ENCODE data around the gene ELMO1. TPM values are rescaled to one million over a fixed set of nuclear protein-coding genes. Genes with fewer than 3 reads are reported as not detected.

ELMO1 gene
- total and polyA plus RNA-seq, 11 donors: 6.9 to 38.6 (median 14.7) TPM

- no peaks in the 10 kb centered on the region for H3K27me3 ChIP-seq
- no peaks in the 10 kb centered on the region for H3K9me3 ChIP-seq
- TF ChIP-seq CTCF (IDR thresholded peaks at IDR 0.05) (no peak), POLR2A (IDR thresholded peaks at IDR 0.05) (no peak)
- no peak for ATAC-seq
- intact Hi-C loops (cut with DNase I): loop anchor here in 3 of 10 donors (5.0 to 10.0 kb wide), 6 partner anchors 72 to 292 kb away; partner anchors contain the start of gene ELMO1 (in 3 of the 3)
- H3K4me3 ChIP-seq: no peak overlapping the region
- DNase-seq: no peak
- H3K4me1 ChIP-seq: peaks cover 4 to 50% (median 38%) of the 10 kb centered on the region in 12 donors
- peak overlapping the region in 4 of 12 donors; percentile 5 to 52 (median 36) for H3K27ac ChIP-seq
- peaks cover 0 to 50% (median 0%) of the 10 kb centered on the region in 9 donors for H3K36me3 ChIP-seq
- 37 to 54% (median 45%) methylated on average over 8 of the region's 8 CpGs for WGBS, 4 donors
Measured at GRCh38 chr7:37212556-37212955, 236.1 kb downstream of the ELMO1 start.

- intact Hi-C loops (cut with DNase I): loop anchor here in 3 of 10 donors (5.0 to 10.0 kb wide), 6 partner anchors 73 to 293 kb away; partner anchors contain the start of gene ELMO1 (in 3 of the 3)
- no peak for DNase-seq
- peak overlapping the region in 11 of 12 donors; percentile 0 to 71 (median 45) for H3K27ac ChIP-seq
Measured at GRCh38 chr7:37212051-37212450, 236.6 kb downstream of the ELMO1 start.

GRCh38 chr7:37211097-37211880 is 237.4 kb downstream of the ELMO1 start:
- Histone ChIP-seq H3K27me3 (no peaks in the 10 kb centered on the region), H3K9me3 (no peaks in the 10 kb centered on the region), H3K36me3 (peaks cover 0 to 61% (median 0%) of the 10 kb centered on the region in 9 donors), H3K27ac (peak overlapping the region in 10 of 12 donors; percentile 0 to 71 (median 48)), H3K4me1 (peaks cover 0 to 42% (median 28%) of the 10 kb centered on the region in 12 donors), H3K4me3 (no peak overlapping the region)
- intact Hi-C loops (cut with DNase I): loop anchor here in 3 of 10 donors (5.0 to 10.0 kb wide), 6 partner anchors 74 to 294 kb away; partner anchors contain the start of gene ELMO1 (in 3 of the 3)
- ATAC-seq: peak; percentile 52 to 88 (median 83)
- no peak for TF ChIP-seq CTCF (IDR thresholded peaks at IDR 0.05)
- no peak for TF ChIP-seq POLR2A (IDR thresholded peaks at IDR 0.05)
- DNase-seq: peak in 4 of 5 donors; percentile 54 to 64 (median 56)
- WGBS, 4 donors: 49 to 70% (median 68%) methylated on average over 16 of the region's 16 CpGs

More at GRCh38 chr7:37212051-37212450, 236.6 kb downstream of the ELMO1 start:
- H3K4me1 ChIP-seq: peaks cover 4 to 49% (median 36%) of the 10 kb centered on the region in 12 donors
- peaks cover 0 to 55% (median 0%) of the 10 kb centered on the region in 9 donors for H3K36me3 ChIP-seq
- no peaks in the 10 kb centered on the region for H3K27me3 ChIP-seq
- H3K9me3 ChIP-seq: no peaks in the 10 kb centered on the region
- no peak overlapping the region for H3K4me3 ChIP-seq
- ATAC-seq: no peak
- TF ChIP-seq CTCF (IDR thresholded peaks at IDR 0.05) (no peak), POLR2A (IDR thresholded peaks at IDR 0.05) (no peak)

- Histone ChIP-seq H3K27ac (peak overlapping the region; percentile 6 to 75 (median 56)), H3K4me1 (peaks cover 0 to 33% (median 22%) of the 10 kb centered on the region in 12 donors), H3K27me3 (no peaks in the 10 kb centered on the region), H3K36me3 (peaks cover 0 to 69% (median 4%) of the 10 kb centered on the region in 9 donors), H3K9me3 (peaks cover 0 to 4% (median 0%) of the 10 kb centered on the region in 12 donors), H3K4me3 (no peak overlapping the region)
- no peak for TF ChIP-seq POLR2A (IDR thresholded peaks at IDR 0.05)
- no peak for TF ChIP-seq CTCF (IDR thresholded peaks at IDR 0.05)
- DNase-seq (no peak), ATAC-seq (no peak)
- intact Hi-C loops (cut with DNase I): loop anchor here in 9 of 10 donors (2.0 to 10.0 kb wide), 7 partner anchors 240 to 624 kb away; partner anchors contain the start of gene ELMO1 (in 1 of the 9)
- WGBS, 4 donors: 67 to 75% (median 71%) methylated on average over 3 of the region's 3 CpGs
Measured at GRCh38 chr7:37209195-37209594, 239.5 kb downstream of the ELMO1 start.

All from heart left ventricle (tissue), 16 donors.